Thyroid gland (tissue), 4 donors: Measurements from ENCODE around the gene MAP3K5. TPM values are rescaled to one million over a fixed set of nuclear protein-coding genes. Genes with fewer than 3 reads are reported as not detected.

Experiments
- DNase-seq, 2 donors: peaks; one replicate each; pipeline ENCODE4 v3.0.0-alpha.2; 2019
- H3K27ac ChIP-seq, 3 donors: fragments of 200-600 bp; sonication (generic); 1 replicate in 2 of 3; 2 replicates in 1 of 3; pipeline ENCODE4 v1.5.1; 2016 to 2019; ENCODE audit warnings: mild to moderate bottlenecking in 1 of 3, moderate library complexity in 1 of 3
- H3K27me3 ChIP-seq: fragments of 200-600 bp; sonication (generic); one replicate; pipeline ENCODE4 v1.5.1; 2019
- H3K36me3 ChIP-seq, 2 donors: fragments of 200-600 bp; sonication (generic); one replicate each; pipeline ENCODE4 v1.5.1; 2016 to 2019
- H3K4me1 ChIP-seq, 2 donors: fragments of 200-600 bp; sonication (generic); one replicate each; pipeline ENCODE4 v1.5.1; 2017 to 2019
- H3K4me3 ChIP-seq, 3 donors: fragments of 200-600 bp; sonication (generic); replicated peaks in 1 of 3; 1 replicate in 2 of 3; 2 replicates in 1 of 3; pipeline ENCODE4 v1.5.1; 2016; ENCODE audit warnings: mild to moderate bottlenecking in 1 of 3
- H3K9me3 ChIP-seq: fragments of 200-600 bp; sonication (generic); one replicate; pipeline ENCODE4 v1.5.1; 2017
- CTCF ChIP-seq, 6 experiments: fragments of 200-600 bp in 3 of 6; fragments of 450-650 bp in 3 of 6; sonication (generic) in 3 of 6; IDR thresholded peaks; one replicate each; pipeline ENCODE4 v1.5.1; 2016 to 2019; ENCODE audit warnings: antibody characterized with exemption in 6 of 6, mild to moderate bottlenecking in 2 of 6, inconsistent platforms in 1 of 6, moderate library complexity in 1 of 6
- POLR2A ChIP-seq, 2 donors: fragments of 450-650 bp; IDR thresholded peaks; one replicate each; pipeline ENCODE4 v1.6.1; 2017; ENCODE audit warnings: antibody characterized with exemption in 2 of 2, mild to moderate bottlenecking in 2 of 2, moderate library complexity in 1 of 2
- WGBS, 2 donors: methylation state at CpG; one replicate each; pipeline ENCODE4 v1.1.5; 2017; 5-methylcytosine and 5-hydroxymethylcytosine counted together
- intact Hi-C: fragments of 100-400 bp; cut with DNase I; formaldehyde crosslinking; loops from one replicate; pipeline ENCODE4 v1.15.1; 2023
- total RNA-seq, 4 donors: library from RNA; depleted of rRNA; stranded (reverse); fragments of >200 nt; gene quantifications; one replicate each; pipeline ENCODE4 v1.2.3, GENCODE V29; 2016

Gene MAP3K5
- total RNA-seq, 4 donors from 2014 or later: 28.1 to 68.0 (median 46.5) TPM

- Histone ChIP-seq H3K27me3 (no peaks in the 10 kb centered on the region), H3K27ac (no peak overlapping the region), H3K9me3 (no peaks in the 10 kb centered on the region), H3K4me3 (no peak overlapping the region), H3K4me1 (peaks cover 24 to 26% of the 10 kb centered on the region in 2 donors), H3K36me3 (no peaks in the 10 kb centered on the region)
- 93 to 100% methylated on average over 1 of the region's 1 CpG for WGBS, 2 donors
- no peak for DNase-seq
- TF ChIP-seq POLR2A (IDR thresholded peaks at IDR 0.05): no peak
- no peak for TF ChIP-seq CTCF (IDR thresholded peaks at IDR 0.05)
- intact Hi-C loops: no loop called here
Observed at GRCh38 chr6:136747507-136747906, 44.8 kb downstream of the MAP3K5 start.

DNA sequence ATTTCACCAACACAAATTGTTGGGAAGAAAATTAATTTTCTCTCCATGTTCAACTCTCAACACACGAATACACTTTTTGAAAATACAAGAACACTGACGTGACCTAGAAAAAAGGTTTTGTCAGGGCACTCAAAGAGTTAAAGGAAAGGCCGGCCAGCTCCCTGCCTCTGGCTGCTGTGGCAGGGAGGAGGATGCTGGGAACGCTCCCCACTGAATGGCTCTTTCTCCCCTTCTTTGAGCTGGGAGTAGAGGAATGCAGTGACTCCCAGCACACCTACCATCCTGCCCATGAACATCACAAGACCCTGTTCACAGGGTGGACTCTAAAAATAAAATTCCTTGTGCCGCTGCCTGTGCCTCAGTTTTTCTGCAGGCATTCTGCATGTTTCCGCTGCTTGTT, 47.0 kb downstream of the MAP3K5 start:
- WGBS, 2 donors: 60 to 78% methylated on average over 6 of the region's 6 CpGs

GRCh38 chr6:136744889-136745288, 47.4 kb downstream of the MAP3K5 start:
- H3K9me3 ChIP-seq: no peaks in the 10 kb centered on the region
- TF ChIP-seq POLR2A (IDR thresholded peaks at IDR 0.05): no peak
- TF ChIP-seq CTCF (IDR thresholded peaks at IDR 0.05): no peak
- H3K4me1 ChIP-seq: peaks cover 9 to 15% of the 10 kb centered on the region in 2 donors
- no peaks in the 10 kb centered on the region for H3K27me3 ChIP-seq
- intact Hi-C loops: no loop called here
- H3K36me3 ChIP-seq: no peaks in the 10 kb centered on the region
- H3K27ac ChIP-seq: no peak overlapping the region
- no peak for DNase-seq
- WGBS, 2 donors: 74 to 84% methylated on average over 5 of the region's 5 CpGs
- no peak overlapping the region for H3K4me3 ChIP-seq

More for the DNA sequence above, 47.0 kb downstream of the MAP3K5 start:
- no peak overlapping the region for H3K27ac ChIP-seq
- no peaks in the 10 kb centered on the region for H3K27me3 ChIP-seq
- H3K9me3 ChIP-seq: no peaks in the 10 kb centered on the region
- intact Hi-C loops: no loop called here
- no peak for TF ChIP-seq POLR2A (IDR thresholded peaks at IDR 0.05)
- no peak for TF ChIP-seq CTCF (IDR thresholded peaks at IDR 0.05)
- H3K4me1 ChIP-seq: peaks cover 11 to 19% of the 10 kb centered on the region in 2 donors
- H3K36me3 ChIP-seq: no peaks in the 10 kb centered on the region
- no peak for DNase-seq
- H3K4me3 ChIP-seq: no peak overlapping the region

- Histone ChIP-seq H3K9me3 (no peaks in the 10 kb centered on the region), H3K4me3 (no peak overlapping the region), H3K27ac (no peak overlapping the region), H3K36me3 (no peaks in the 10 kb centered on the region), H3K27me3 (no peaks in the 10 kb centered on the region), H3K4me1 (peaks cover 29 to 36% of the 10 kb centered on the region in 2 donors)
- intact Hi-C loops: no loop called here
- no peak for DNase-seq
- TF ChIP-seq POLR2A (IDR thresholded peaks at IDR 0.05) (no peak), CTCF (IDR thresholded peaks at IDR 0.05) (no peak)
- 85 to 87% methylated on average over 2 of the region's 2 CpGs for WGBS, 2 donors
Observed at GRCh38 chr6:136742125-136742524, 50.2 kb downstream of the MAP3K5 start.

GRCh38 chr6:136740050-136740974, 52.0 kb downstream of the MAP3K5 start:
- Histone ChIP-seq H3K4me3 (no peak overlapping the region), H3K36me3 (no peaks in the 10 kb centered on the region), H3K27ac (no peak overlapping the region), H3K9me3 (no peaks in the 10 kb centered on the region), H3K27me3 (no peaks in the 10 kb centered on the region), H3K4me1 (peaks cover 26 to 39% of the 10 kb centered on the region in 2 donors)
- intact Hi-C loops: no loop called here
- DNase-seq: no peak
- TF ChIP-seq POLR2A (IDR thresholded peaks at IDR 0.05) (no peak), CTCF (IDR thresholded peaks at IDR 0.05) (no peak)
- WGBS, 2 donors: 79 to 83% methylated on average over 10 of the region's 10 CpGs
